Smooth muscle cell of the umbilical artery (primary cell): ENCODE results near the gene MFAP5. TPM values are rescaled to one million over a fixed set of nuclear protein-coding genes. Genes with fewer than 3 reads are reported as not detected.

Source experiments
- total RNA-seq: library from RNA; depleted of rRNA; stranded (reverse); fragments of >200 nt; gene quantifications from 2 replicates; pipeline ENCODE4 v1.2.3, GENCODE V29; 2014

The MFAP5 gene, protein sequence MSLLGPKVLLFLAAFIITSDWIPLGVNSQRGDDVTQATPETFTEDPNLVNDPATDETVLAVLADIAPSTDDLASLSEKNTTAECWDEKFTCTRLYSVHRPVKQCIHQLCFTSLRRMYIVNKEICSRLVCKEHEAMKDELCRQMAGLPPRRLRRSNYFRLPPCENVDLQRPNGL
- total RNA-seq: 5.3 and 57.4 TPM in 2 replicates

DNA sequence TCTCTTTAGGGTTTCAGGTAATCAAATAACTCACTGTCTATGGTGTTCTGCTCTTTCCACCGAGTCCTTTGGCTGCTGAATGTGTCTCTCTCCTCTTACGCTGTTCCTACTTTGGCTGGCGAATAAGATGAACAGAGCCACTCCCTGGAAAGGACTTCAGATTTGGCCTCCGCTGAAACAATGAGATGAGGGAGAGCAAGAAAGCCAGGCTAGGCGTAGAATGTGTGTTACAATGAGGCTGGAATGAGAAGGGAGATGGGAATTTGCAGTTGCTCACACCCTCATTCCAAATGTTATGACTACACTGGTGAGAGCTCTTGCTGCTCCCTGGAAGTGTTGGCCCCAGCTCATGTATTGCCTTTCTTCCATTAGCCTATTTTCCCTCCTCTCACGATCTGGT is at the start of gene MFAP5:
TSS of gene MFAP5 (minus strand) at position 234 of the 400 bp plus-strand sequence. CDS start 722 bp downstream, outside the sequence.

DNA sequence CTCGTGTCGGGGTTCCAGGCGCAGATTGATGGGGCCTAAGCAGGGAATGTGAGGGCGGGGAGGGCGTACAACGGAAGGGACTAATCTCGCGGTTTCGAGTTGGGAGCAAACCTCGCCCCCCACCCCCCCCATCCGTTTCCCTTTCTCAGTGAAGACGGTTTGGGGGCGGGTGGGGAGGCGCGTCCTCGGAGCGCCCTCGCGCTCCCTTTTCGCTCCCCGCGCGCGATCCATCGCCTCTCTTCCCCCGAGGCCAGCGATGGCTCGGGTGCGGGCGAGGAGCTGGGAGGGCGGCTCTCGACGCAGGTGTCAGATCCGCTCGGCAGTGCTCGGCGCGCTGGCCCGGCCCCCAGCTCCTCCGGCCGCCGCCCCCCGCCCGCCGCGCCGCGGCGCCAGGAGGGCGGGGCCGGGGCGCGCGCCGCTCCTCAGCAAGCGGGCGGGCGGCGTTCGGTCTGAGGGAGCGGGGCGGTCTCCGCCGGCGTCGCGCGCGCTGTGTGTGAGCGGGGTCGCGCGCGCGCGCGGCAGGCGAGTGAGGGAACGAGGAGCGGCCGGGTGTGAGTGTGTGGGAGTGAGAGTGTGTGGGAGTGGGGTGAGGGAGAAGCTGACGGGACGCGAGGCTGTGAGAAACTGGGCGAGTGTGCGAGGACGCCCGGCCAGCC is 35.0 kb upstream of the MFAP5 start, which contains the start of gene RIMKLB:
TSS of gene RIMKLB (plus strand) at position 516 of the 656 bp plus-strand sequence. CDS start 15,876 bp downstream, outside the sequence.

GRCh38 chr12:8612629-8613028 is 50.0 kb downstream of the MFAP5 start, which contains the start of gene AICDA:
AICDA (minus strand) TSS chr12:8612859; CDS start chr12:8612767, 92 bp downstream.

Other genes starting within 250 kb of the MFAP5 start
- not detected in 2 replicates for gene CLEC6A, start 206.9 kb downstream of the MFAP5 start, total RNA-seq
- gene CLEC4D, start 149.3 kb downstream of the MFAP5 start, total RNA-seq: not detected in 2 replicates
- gene CLEC4E, start 121.9 kb downstream of the MFAP5 start, total RNA-seq: not detected in 2 replicates
- not detected in 2 replicates for gene AICDA, start 50.0 kb downstream of the MFAP5 start, total RNA-seq
- gene RIMKLB, start 35.2 kb upstream of the MFAP5 start, total RNA-seq: 30.6 and 34.2 TPM in 2 replicates
- not detected in 2 replicates for gene A2ML1, start 159.8 kb upstream of the MFAP5 start, total RNA-seq